Left renal cortex interstitium (tissue), 4 donors: ENCODE results near the gene TUFM. TPM values are rescaled to one million over a fixed set of nuclear protein-coding genes. Genes with fewer than 3 reads are reported as not detected.
"Not testable (repeated sequence)": the region's sequence is repeated elsewhere in the genome, so short reads cannot be mapped to it uniquely, and the experiment has no call there.

Experiments used
- DNase-seq, 4 donors: peaks; one replicate each; pipeline ENCODE4 v3.0.0-alpha.2; 2013; ENCODE audit warnings: low read depth in 4 of 4, low spot score in 2 of 4, missing footprints in 1 of 4
- polyA plus RNA-seq, 4 donors: library from polyadenylated mRNA; unstranded; fragments of 120-200 nt; gene quantifications; one replicate each; pipeline ENCODE4 v1.2.1, GENCODE V29; 2013; ENCODE audit not compliant: insufficient read length in 4 of 4

The TUFM gene
- polyA plus RNA-seq, 4 donors = 193 to 231 (median 219) TPM

DNA sequence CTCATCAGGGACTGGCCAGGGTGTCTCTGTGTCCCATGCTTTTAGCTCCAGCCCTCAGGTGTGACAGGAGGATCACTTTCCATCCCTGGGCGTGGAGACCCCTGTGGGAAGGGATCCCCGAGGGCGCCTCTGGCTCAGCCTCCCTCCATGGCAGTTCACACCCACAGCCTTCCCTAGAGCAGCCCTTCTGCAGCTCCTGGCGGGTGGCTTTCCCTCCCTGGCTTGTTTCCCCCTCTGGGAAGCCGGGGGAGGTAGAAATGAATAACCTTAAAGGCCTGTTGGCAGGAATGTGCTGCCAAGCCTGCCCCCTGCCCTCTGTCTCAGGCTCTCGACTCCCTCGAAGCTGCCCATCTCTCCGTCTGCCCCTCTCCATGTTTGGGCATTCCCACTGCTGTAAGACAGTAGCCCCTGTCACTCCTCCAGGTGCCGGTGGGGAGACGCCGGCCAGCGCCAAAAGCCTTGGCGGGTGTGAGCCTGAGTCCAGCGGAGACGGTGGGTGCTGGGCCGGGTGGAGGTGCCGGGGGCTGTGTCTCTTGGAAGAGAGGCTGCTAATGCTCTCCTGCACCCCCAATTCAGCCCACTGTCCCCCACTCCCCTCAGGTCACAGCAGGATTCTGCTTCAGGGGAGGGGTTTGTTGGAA is 30.0 kb upstream of the TUFM start:
- no peak for DNase-seq

DNA sequence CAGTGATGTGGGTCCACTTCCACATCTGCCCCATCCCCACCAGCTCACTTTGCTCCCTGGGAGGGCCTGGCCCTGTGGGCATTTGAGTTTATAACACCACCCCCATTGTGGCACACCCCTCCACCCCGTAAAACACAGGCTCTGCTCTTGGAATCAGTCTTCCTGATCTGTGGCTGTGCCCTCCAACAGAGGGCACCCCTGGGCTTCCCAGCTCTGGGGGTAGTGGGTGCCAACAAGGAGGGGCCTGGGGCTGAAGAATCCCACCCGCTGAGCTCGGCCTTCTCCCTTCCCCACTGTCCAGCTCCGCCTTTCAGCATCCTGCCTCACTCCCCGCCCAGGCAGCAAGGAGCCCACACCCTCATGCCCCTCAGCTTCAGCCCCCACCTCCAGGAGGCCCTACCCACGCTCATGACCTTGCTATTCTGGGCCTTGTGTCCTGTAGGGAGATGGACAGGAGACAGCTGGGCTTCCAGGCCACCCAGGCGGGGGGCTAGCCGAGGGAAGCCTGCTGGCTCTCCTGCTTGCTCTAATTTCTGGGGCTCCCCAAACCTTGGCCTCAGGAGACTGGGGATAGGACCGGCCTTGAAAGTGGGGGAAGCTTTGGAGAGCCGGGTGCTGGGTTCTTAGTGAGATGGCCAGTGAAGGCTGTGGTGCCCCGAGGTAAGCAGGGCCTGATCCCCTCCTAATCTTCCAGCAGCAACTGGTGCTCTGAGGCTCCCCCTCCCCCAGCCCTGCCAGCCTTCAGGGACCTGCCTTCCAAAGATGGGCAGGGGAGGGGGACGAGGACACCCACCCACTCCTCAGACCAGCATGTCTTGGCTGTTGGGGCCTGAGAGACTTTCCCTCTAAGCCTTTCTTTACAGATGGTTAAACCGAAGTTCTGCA is 29.2 kb upstream of the TUFM start:
- DNase-seq = no peak

GRCh38 chr16:28874406-28874805 is 28.3 kb upstream of the TUFM start:
- no peak for DNase-seq

DNA sequence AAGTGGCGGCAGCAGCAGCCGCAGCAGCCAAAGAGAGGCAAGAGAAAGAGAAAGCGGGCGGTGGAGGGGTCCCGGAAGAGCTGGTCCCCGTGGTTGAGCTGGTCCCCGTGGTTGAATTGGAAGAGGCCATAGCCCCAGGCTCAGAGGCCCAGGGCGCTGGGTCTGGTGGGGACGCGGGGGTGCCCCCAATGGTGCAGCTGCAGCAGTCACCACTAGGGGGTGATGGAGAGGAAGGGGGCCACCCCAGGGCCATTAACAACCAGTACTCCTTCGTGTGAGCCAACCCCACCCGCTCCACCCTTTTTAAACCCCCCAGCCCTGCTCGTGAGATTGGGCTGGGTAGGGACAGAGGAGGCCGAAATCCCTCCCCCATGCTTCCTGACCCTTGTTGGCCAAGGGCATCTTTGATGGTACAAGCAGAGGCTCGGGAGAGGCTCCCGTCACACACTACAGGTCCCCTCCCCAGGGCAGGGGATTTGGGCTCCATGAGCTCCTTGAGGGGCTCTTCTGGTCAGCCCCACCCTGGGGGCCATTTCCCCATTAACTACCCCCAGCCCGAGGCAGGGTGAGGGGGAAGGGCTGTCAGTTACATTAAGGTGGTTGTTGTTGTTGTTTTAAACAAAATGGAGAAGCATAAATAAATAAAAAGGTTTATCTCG is 27.5 kb upstream of the TUFM start:
- DNase-seq = no peak

- no peak for DNase-seq
Observed at GRCh38 chr16:28872952-28873351, 26.8 kb upstream of the TUFM start.

- DNase-seq = no peak
Observed at GRCh38 chr16:28869201-28869600, 23.1 kb upstream of the TUFM start.

DNA sequence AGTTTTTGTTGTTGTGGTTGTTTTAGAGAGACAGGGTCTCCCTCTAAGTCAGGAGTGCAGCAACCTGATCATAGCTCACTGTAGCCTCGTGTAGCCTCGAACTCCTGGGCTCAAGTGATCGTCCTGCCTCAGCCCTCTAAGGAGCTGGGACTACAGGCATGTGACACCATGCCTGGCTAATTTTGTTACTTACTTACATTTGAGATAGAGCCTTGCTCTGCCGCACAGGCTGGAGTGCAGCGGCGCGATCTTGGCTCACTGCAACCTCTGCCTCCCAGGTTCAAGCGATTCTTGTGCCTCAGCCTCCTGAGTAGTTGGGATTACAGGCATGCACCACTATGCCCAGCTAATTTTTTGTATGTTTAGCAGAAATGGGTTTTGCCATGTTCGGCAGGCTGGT is 21.5 kb upstream of the TUFM start:
- DNase-seq = not testable (repeated sequence)

DNA sequence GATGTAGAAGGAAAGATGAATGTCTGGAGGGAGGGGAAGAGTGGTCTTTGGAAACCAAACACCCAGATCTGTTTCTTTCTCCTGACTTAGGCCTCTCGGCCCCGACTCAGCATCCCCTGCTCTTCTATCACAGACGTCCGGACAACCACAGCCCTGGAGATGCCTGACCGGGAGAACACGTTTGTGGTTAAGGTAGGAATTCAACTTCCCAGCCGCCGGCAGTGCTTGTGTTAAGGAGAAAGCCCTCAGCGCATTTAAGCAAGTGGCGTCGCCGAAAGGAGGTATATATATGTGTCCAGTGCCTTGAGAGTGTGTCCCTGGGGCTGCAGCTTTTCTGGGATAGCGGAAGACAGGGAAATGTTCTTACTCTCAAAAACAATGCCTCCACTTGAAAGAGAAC is 21.1 kb upstream of the TUFM start:
- DNase-seq = no peak

GRCh38 chr16:28866454-28866804 is 20.3 kb upstream of the TUFM start:
- DNase-seq = no peak

GRCh38 chr16:28865722-28866453 is 19.7 kb upstream of the TUFM start:
- DNase-seq = no peak

GRCh38 chr16:28865001-28865688 is 19.0 kb upstream of the TUFM start:
- DNase-seq = no peak

- no peak for DNase-seq
Observed at GRCh38 chr16:28863929-28864793, 18.0 kb upstream of the TUFM start.

GRCh38 chr16:28859326-28859725 is 13.2 kb upstream of the TUFM start:
- DNase-seq = no peak

- no peak for DNase-seq
Observed at GRCh38 chr16:28858421-28858820, 12.3 kb upstream of the TUFM start.

DNA sequence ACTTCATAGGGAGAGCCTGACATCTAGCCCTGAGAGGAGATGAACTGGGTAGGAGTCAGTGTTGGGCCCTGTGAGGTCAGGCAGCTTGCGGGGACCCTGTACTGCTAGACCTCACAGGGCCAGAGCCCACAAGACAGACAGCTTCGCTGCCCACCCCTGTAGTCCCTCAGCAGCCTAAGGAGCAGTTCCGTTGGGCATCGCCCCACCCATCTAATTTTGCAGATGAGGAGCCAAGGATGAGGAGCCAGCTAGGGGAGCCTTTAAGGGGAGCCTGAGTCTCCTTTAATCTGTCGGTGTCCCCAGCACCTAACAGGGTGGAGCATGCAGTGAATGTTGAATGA is 755 bp upstream of the TUFM start:
- DNase-seq = no peak

DNA sequence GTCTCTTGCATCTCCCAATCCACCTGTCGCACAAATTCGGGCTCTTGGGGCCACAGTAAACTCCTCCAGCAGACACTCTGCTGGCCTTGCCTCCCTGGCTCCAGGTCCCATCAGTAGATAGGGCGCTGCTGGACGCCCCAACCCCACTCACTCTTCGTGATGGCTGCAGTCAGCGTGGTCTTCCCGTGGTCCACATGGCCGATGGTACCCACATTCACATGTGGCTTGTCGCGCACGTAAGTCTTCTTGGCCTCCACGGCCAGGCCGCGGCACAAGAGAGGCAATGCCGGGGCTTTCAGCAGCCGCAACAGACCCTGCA is 428 bp downstream of the TUFM start:
- DNase-seq = no peak

GRCh38 chr16:28845293-28845692 is 855 bp downstream of the TUFM start:
- DNase-seq = no peak

- no peak for DNase-seq
Observed at GRCh38 chr16:28844226-28844885, 1.8 kb downstream of the TUFM start.

DNA sequence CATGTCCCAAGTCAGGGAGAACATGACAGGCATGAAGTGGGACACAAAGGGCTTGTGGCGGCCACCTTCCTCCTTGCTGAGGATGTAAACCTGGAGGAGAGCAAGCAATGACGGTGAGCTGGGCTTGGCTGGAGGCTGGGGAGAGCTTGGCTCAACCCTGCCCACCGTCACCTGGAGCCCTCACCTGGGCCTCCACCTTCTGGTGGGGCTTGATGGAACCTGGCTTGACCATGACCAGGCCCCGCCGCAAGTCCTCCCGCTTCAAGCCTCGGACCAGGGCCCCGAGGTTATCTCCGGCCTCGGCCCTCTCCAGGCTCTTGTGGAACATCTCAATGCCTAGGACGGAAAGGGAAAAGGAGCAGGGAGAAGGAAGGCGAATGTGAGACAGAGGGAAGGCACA is 2.4 kb downstream of the TUFM start:
- no peak for DNase-seq
